SK-N-SH (cell line): ENCODE data around the gene DCUN1D5. TPM values are rescaled to one million over a fixed set of nuclear protein-coding genes. Genes with fewer than 3 reads are reported as not detected.

Source experiments
- CTCF ChIA-PET: fragments of 300-600, 350-600 bp; formaldehyde crosslinking; extraction: SDS; loops from one replicate; lab custom pipeline; 2021; lab: Yijun Ruan, JAX
- POLR2A ChIA-PET: fragments of 350-600 bp; sonication (Branson Sonifier 250); formaldehyde crosslinking; extraction: SDS; loops from one replicate; lab custom pipeline; 2020; ENCODE audit warnings: antibody characterized with exemption, inconsistent platforms; lab: Yijun Ruan, JAX
- DNase-seq: peaks from one replicate; pipeline ENCODE4 v3.0.0; 2012
- H2AFZ ChIP-seq: fragments of 200-600 bp; sonication (generic); 2 replicates; pipeline ENCODE4 v1.8.1; 2016; ENCODE audit warnings: antibody characterized with exemption, mild to moderate bottlenecking, low read depth
- H3F3A ChIP-seq: fragments of 200-600 bp; sonication (generic); replicated peaks from 2 replicates; pipeline ENCODE3; 2016; ENCODE audit warnings: antibody characterized with exemption, mild to moderate bottlenecking; ENCODE audit not compliant: insufficient read depth
- H3K27ac ChIP-seq, 2 experiments: fragments of 200-500 bp in 1 of 2; fragments of 200-600 bp in 1 of 2; sonication (Bioruptor generic) in 1 of 2; sonication (generic), shearing (Covaris generic) in 1 of 2; 2 replicates each; pipeline versions ENCODE4 v1.5.1 to v1.6.1; 2014 to 2016; ENCODE audit warnings: low read depth in 2 of 2, inconsistent platforms in 1 of 2, low read length in 1 of 2, mild to moderate bottlenecking in 1 of 2, mixed read lengths in 1 of 2
- H3K27me3 ChIP-seq: fragments of 200-600 bp; sonication (generic), shearing (Covaris generic); 2 replicates; pipeline ENCODE4 v1.6.1; 2016; ENCODE audit warnings: mixed run types; ENCODE audit not compliant: insufficient read depth
- H3K36me3 ChIP-seq, 2 experiments: fragments of 200-500 bp in 1 of 2; fragments of 200-600 bp in 1 of 2; sonication (Bioruptor generic) in 1 of 2; sonication (generic) in 1 of 2; replicated peaks in 1 of 2; 2 replicates each; pipeline versions ENCODE3 to v1.5.1; 2014 to 2016; ENCODE audit warnings: low read length in 1 of 2, mild to moderate bottlenecking in 1 of 2; ENCODE audit not compliant: insufficient read depth in 2 of 2, control insufficient read depth in 1 of 2
- H3K4me1 ChIP-seq, 2 experiments: fragments of 200-500 bp in 1 of 2; fragments of 200-600 bp in 1 of 2; sonication (Bioruptor generic) in 1 of 2; sonication (generic), shearing (Covaris generic) in 1 of 2; 2 replicates each; pipeline versions ENCODE4 v1.5.1 to v1.6.1; 2014 to 2016; ENCODE audit warnings: low read depth in 1 of 2, low read length in 1 of 2, mixed run types in 1 of 2; ENCODE audit not compliant: insufficient read depth in 2 of 2, control insufficient read depth in 1 of 2
- H3K4me2 ChIP-seq: fragments of 200-600 bp; sonication (generic), shearing (Covaris generic); 2 replicates; pipeline ENCODE4 v1.6.1; 2017; ENCODE audit warnings: mixed run types
- H3K4me3 ChIP-seq, 2 experiments: fragments of 200-500 bp in 1 of 2; fragments of 200-600 bp in 1 of 2; sonication (Bioruptor generic) in 1 of 2; sonication (generic), shearing (Covaris generic) in 1 of 2; 2 replicates each; pipeline versions ENCODE4 v1.5.1 to v1.8.1; 2014 to 2016; ENCODE audit warnings: low read depth in 2 of 2, inconsistent platforms in 1 of 2, low read length in 1 of 2, mild to moderate bottlenecking in 1 of 2, mixed read lengths in 1 of 2, moderate library complexity in 1 of 2
- H3K79me2 ChIP-seq: fragments of 200-600 bp; sonication (generic); 2 replicates; pipeline ENCODE4 v1.8.1; 2017; ENCODE audit warnings: mild to moderate bottlenecking; ENCODE audit not compliant: insufficient read depth
- H3K9ac ChIP-seq: fragments of 200-600 bp; sonication (generic); 2 replicates; pipeline ENCODE4 v1.6.1; 2017; ENCODE audit warnings: mixed run types
- H3K9me2 ChIP-seq: fragments of 200-600 bp; sonication (generic); 2 replicates; pipeline ENCODE4 v1.6.1; 2017; ENCODE audit warnings: mixed run types
- H3K9me3 ChIP-seq: fragments of 200-600 bp; sonication (generic); 2 replicates; pipeline ENCODE4 v1.6.1; 2017; ENCODE audit warnings: mixed run types, mild to moderate bottlenecking, moderate library complexity
- H4K20me1 ChIP-seq: fragments of 200-600 bp; sonication (generic); 2 replicates; pipeline ENCODE4 v1.6.1; 2017; ENCODE audit warnings: mild to moderate bottlenecking, mixed run types; ENCODE audit not compliant: insufficient read depth
- ELF1 ChIP-seq: IDR thresholded peaks from 2 replicates; pipeline ENCODE4 v1.4.0; 2012
- FOXJ3 ChIP-seq: sonication (generic); formaldehyde crosslinking; IDR thresholded peaks from 2 replicates; pipeline ENCODE4 v1.5.1; 2020; ENCODE audit warnings: mild to moderate bottlenecking, missing genetic modification reagents
- GABPA ChIP-seq: IDR thresholded peaks from 2 replicates; pipeline ENCODE4 v1.4.0; 2012; ENCODE audit warnings: low read depth, mild to moderate bottlenecking
- MEF2A ChIP-seq: IDR thresholded peaks from 2 replicates; pipeline ENCODE4 v1.4.0; 2012; ENCODE audit warnings: low read depth, borderline replicate concordance
- MXI1 ChIP-seq: IDR thresholded peaks from 2 replicates; pipeline ENCODE4 v1.6.1; 2012; ENCODE audit warnings: mild to moderate bottlenecking, low read depth, low read length, improper control_type of control experiment
- NFIC ChIP-seq: IDR thresholded peaks from 2 replicates; pipeline ENCODE4 v1.4.0; 2012; ENCODE audit warnings: borderline replicate concordance
- RAD21 ChIP-seq: IDR thresholded peaks from 2 replicates; pipeline ENCODE4 v1.6.1; 2012; ENCODE audit warnings: mild to moderate bottlenecking, low read length
- SIN3A ChIP-seq: IDR thresholded peaks from 2 replicates; pipeline ENCODE4 v1.6.1; 2012; ENCODE audit warnings: low read depth, mild to moderate bottlenecking, low read length, moderate library complexity, borderline replicate concordance
- SMC3 ChIP-seq: IDR thresholded peaks from 2 replicates; pipeline ENCODE4 v1.6.1; 2012; ENCODE audit warnings: low read depth, low read length, improper control_type of control experiment
- YY1 ChIP-seq: IDR thresholded peaks from 2 replicates; pipeline ENCODE4 v1.4.0; 2012; ENCODE audit warnings: low read depth, mild to moderate bottlenecking
- WGBS: methylation state at CpG from one replicate; pipeline ENCODE4 v1.1.6; 2017; ENCODE audit warnings: low lambda C conversion rate; 5-methylcytosine and 5-hydroxymethylcytosine counted together
- polyA plus RNA-seq, 3 experiments: library from polyadenylated mRNA; depleted of rRNA; stranded (reverse); fragments of >200 nt; gene quantifications; 2 replicates each; pipeline ENCODE4 v1.2.3, GENCODE V29; 2012
- TF ChIP-seq, protein P1 (sequence below): IDR thresholded peaks from 2 replicates; pipeline ENCODE4 v1.4.0; 2012; ENCODE audit warnings: low read depth
- TF ChIP-seq, protein P2 (sequence below): fragments of 150-350 bp; IDR thresholded peaks from 2 replicates; pipeline ENCODE4 v1.6.1; 2017; ENCODE audit warnings: antibody characterized with exemption, low read length, low read depth, borderline replicate concordance
- TF ChIP-seq, protein P3 (sequence below): IDR thresholded peaks from 2 replicates; pipeline ENCODE4 v1.4.0; 2012; ENCODE audit warnings: low read depth, borderline replicate concordance
- TF ChIP-seq, protein P4 (sequence below): fragments of 200-600 bp; sonication (generic); IDR thresholded peaks from 2 replicates; pipeline ENCODE4 v1.6.1; 2017; ENCODE audit warnings: antibody characterized with exemption, mild to moderate bottlenecking, moderate library complexity

The DCUN1D5 gene
- polyA plus RNA-seq, 1 of the 3 experiments (the other 2 are of a cell fraction), result 33.1 TPM

- H3F3A ChIP-seq, result peaks cover 6% of the 10 kb centered on the region
- DNase-seq, result no peak
- H3K9me2 ChIP-seq, result no peaks in the 10 kb centered on the region; the same call in 1 of the 2 replicates
- H4K20me1 ChIP-seq, result no peaks in the 10 kb centered on the region
- no peaks in the 10 kb centered on the region for H3K9me3 ChIP-seq
- H3K4me3 ChIP-seq, result no peak overlapping the region
- H3K27me3 ChIP-seq, result no peaks in the 10 kb centered on the region
- no peak overlapping the region; a peak in 1 of 4 replicates for H3K27ac ChIP-seq
- H3K79me2 ChIP-seq, result peaks cover 49% of the 10 kb centered on the region
- CTCF ChIA-PET, result interaction anchor here (0.5 kb wide), 1 partner anchor 440 kb away, joined by 3 read pairs; no protein-coding TSS in a partner anchor
- TF ChIP-seq, protein P1, sequence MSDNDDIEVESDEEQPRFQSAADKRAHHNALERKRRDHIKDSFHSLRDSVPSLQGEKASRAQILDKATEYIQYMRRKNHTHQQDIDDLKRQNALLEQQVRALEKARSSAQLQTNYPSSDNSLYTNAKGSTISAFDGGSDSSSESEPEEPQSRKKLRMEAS, result no peak
- TF ChIP-seq, all 33 proteins: peak for 0
- WGBS, result 95% methylated on average over 1 of the region's 1 CpG
- no peak overlapping the region for H2AFZ ChIP-seq
- POLR2A ChIA-PET, result no interaction called here
- H3K36me3 ChIP-seq, result peaks cover 81 to 83% of the 10 kb centered on the region in 2 experiments
- H3K4me1 ChIP-seq, result no peaks in the 10 kb centered on the region; a peak in 1 of 4 replicates
- no peak overlapping the region for H3K9ac ChIP-seq
- no peak overlapping the region for H3K4me2 ChIP-seq
Measured at GRCh38 chr11:103067118-103067517, 24.8 kb downstream of the DCUN1D5 start.

- H3K4me1 ChIP-seq, result no peaks in the 10 kb centered on the region; a peak in 1 of 4 replicates
- POLR2A ChIA-PET, result no interaction called here
- no peak overlapping the region for H3K27ac ChIP-seq
- no peaks in the 10 kb centered on the region for H4K20me1 ChIP-seq
- H3F3A ChIP-seq, result peaks cover 22% of the 10 kb centered on the region
- DNase-seq, result no peak
- no peaks in the 10 kb centered on the region for H3K9me3 ChIP-seq
- TF ChIP-seq MXI1, result no peak
- TF ChIP-seq, protein P2, sequence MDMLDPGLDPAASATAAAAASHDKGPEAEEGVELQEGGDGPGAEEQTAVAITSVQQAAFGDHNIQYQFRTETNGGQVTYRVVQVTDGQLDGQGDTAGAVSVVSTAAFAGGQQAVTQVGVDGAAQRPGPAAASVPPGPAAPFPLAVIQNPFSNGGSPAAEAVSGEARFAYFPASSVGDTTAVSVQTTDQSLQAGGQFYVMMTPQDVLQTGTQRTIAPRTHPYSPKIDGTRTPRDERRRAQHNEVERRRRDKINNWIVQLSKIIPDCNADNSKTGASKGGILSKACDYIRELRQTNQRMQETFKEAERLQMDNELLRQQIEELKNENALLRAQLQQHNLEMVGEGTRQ, result no peak
- TF ChIP-seq, all 33 proteins: peak for 0
- WGBS, result 97% methylated on average over 1 of the region's 1 CpG
- Histone ChIP-seq H2AFZ (no peak overlapping the region), H3K9me2 (no peaks in the 10 kb centered on the region; the same call in 1 of the 2 replicates), H3K9ac (no peak overlapping the region), H3K79me2 (peaks cover 4% of the 10 kb centered on the region; the same call in 1 of the 2 replicates), H3K27me3 (no peaks in the 10 kb centered on the region), H3K4me2 (no peak overlapping the region), H3K4me3 (no peak overlapping the region), H3K36me3 (peaks cover 77 to 90% of the 10 kb centered on the region in 2 experiments)
- CTCF ChIA-PET, result interaction anchor here (1.2 kb wide), 1 partner anchor 10 kb away, joined by 3 read pairs; no protein-coding TSS in a partner anchor
Measured at GRCh38 chr11:103061656-103062055, 30.3 kb downstream of the DCUN1D5 start.

DNA sequence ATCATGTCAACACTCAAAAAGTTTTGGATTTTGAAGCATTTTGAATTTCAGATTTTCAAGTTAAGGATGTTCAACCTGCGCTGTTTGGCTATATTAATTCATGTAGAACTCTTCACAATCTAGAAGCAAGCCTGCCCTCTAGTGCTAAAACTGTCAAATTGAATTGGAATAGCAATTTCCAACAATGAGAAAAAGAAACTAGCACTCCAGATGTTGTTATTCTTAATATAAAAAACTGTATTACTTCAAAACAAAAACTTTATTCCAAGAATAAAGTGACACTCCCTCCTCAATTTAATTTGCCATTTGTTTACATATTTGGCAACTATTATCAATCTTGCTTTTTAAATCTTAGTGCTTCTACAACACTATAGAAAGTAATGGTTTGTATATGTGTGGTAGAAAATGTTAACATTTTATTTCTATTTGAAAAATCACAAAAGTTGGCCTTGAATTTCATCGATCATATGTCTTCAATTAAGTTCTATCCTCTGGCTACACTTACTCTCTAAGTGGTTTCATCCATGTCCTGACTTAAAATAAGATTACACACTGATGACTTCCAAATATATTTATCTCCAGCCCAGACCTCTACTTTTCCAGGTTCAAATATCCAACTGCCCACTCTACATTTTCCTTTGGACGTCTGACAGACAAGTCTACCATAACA lies 36.6 kb downstream of the DCUN1D5 start:
- Histone ChIP-seq H3K27me3 (no peaks in the 10 kb centered on the region), H3K27ac (peak overlapping the region in 1 of 2 experiments; percentile 74; a peak in 3 of 4 replicates), H3K4me2 (no peak overlapping the region), H3K9me2 (no peaks in the 10 kb centered on the region), H4K20me1 (no peaks in the 10 kb centered on the region), H3K9ac (no peak overlapping the region), H3K4me1 (peaks cover 0 to 5% of the 10 kb centered on the region in 2 experiments; a peak in 1 of 4 replicates), H3K4me3 (no peak overlapping the region), H3F3A (peaks cover 41% of the 10 kb centered on the region), H3K79me2 (no peaks in the 10 kb centered on the region), H3K36me3 (peaks cover 28 to 55% of the 10 kb centered on the region in 2 experiments), H2AFZ (no peak overlapping the region), H3K9me3 (no peaks in the 10 kb centered on the region)
- POLR2A ChIA-PET, result no interaction called here
- TF ChIP-seq, protein P2, result no peak
- TF ChIP-seq, protein P3, sequence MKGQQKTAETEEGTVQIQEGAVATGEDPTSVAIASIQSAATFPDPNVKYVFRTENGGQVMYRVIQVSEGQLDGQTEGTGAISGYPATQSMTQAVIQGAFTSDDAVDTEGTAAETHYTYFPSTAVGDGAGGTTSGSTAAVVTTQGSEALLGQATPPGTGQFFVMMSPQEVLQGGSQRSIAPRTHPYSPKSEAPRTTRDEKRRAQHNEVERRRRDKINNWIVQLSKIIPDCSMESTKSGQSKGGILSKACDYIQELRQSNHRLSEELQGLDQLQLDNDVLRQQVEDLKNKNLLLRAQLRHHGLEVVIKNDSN, result no peak
- TF ChIP-seq, protein P4, sequence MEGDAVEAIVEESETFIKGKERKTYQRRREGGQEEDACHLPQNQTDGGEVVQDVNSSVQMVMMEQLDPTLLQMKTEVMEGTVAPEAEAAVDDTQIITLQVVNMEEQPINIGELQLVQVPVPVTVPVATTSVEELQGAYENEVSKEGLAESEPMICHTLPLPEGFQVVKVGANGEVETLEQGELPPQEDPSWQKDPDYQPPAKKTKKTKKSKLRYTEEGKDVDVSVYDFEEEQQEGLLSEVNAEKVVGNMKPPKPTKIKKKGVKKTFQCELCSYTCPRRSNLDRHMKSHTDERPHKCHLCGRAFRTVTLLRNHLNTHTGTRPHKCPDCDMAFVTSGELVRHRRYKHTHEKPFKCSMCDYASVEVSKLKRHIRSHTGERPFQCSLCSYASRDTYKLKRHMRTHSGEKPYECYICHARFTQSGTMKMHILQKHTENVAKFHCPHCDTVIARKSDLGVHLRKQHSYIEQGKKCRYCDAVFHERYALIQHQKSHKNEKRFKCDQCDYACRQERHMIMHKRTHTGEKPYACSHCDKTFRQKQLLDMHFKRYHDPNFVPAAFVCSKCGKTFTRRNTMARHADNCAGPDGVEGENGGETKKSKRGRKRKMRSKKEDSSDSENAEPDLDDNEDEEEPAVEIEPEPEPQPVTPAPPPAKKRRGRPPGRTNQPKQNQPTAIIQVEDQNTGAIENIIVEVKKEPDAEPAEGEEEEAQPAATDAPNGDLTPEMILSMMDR, result peak; percentile 82
- TF ChIP-seq ELF1 (no peak), FOXJ3 (no peak), MEF2A (no peak), NFIC (no peak), MXI1 (no peak), GABPA (no peak), RAD21 (peak; percentile 73), SIN3A (no peak), SMC3 (peak; percentile 41), YY1 (no peak)
- WGBS, result 24% methylated on average over 3 of the region's 3 CpGs
- peak; percentile 12 for DNase-seq
- CTCF ChIA-PET, result interaction anchor here (0.7 to 1.6 kb wide), 5 partner anchors 8 to 20 kb away, joined by 3 to 13 read pairs (median 5); no protein-coding TSS in a partner anchor
